H9 (cell line): Measurements from ENCODE around the gene ELFN2. TPM values are rescaled to one million over a fixed set of nuclear protein-coding genes. Genes with fewer than 3 reads are reported as not detected.

Experiments used
- DNase-seq: peaks from one replicate; pipeline ENCODE4 v3.0.0-alpha.2; 2017
- H2AFZ ChIP-seq: one replicate; pipeline ENCODE4 v1.6.1; 2013; ENCODE audit warnings: mild to moderate bottlenecking, low read length, control low read depth, moderate library complexity
- H2AK5ac ChIP-seq: 2 replicates; pipeline ENCODE4 v1.6.1; 2013; ENCODE audit warnings: low read length, control low read depth, mixed read lengths; ENCODE audit not compliant: insufficient read length
- H2BK120ac ChIP-seq: one replicate; pipeline ENCODE4 v1.6.1; 2013; ENCODE audit warnings: low read depth, mild to moderate bottlenecking, low read length, control low read depth, inconsistent platforms; ENCODE audit not compliant: poor library complexity, severe bottlenecking
- H2BK12ac ChIP-seq: 2 replicates; pipeline ENCODE4 v1.6.1; 2013; ENCODE audit warnings: low read length, control low read depth, mixed read lengths, low read depth; ENCODE audit not compliant: insufficient read length
- H2BK15ac ChIP-seq: 2 replicates; pipeline ENCODE4 v1.6.1; 2013; ENCODE audit warnings: low read depth, low read length, control low read depth
- H2BK20ac ChIP-seq: one replicate; pipeline ENCODE4 v1.6.1; 2013; ENCODE audit warnings: low read depth, mild to moderate bottlenecking, low read length, control low read depth, inconsistent platforms; ENCODE audit not compliant: poor library complexity, severe bottlenecking
- H2BK5ac ChIP-seq: 2 replicates; pipeline ENCODE4 v1.6.1; 2013; ENCODE audit warnings: low read length, control low read depth, mixed read lengths; ENCODE audit not compliant: insufficient read length
- H3K14ac ChIP-seq: 2 replicates; pipeline ENCODE4 v1.6.1; 2013; ENCODE audit warnings: low read length, control low read depth; ENCODE audit not compliant: insufficient read depth
- H3K18ac ChIP-seq: 2 replicates; pipeline ENCODE4 v1.6.1; 2013; ENCODE audit warnings: low read depth, mild to moderate bottlenecking, mixed read lengths, low read length, control low read depth; ENCODE audit not compliant: insufficient read length
- H3K23ac ChIP-seq: 2 replicates; pipeline ENCODE4 v1.6.1; 2013; ENCODE audit warnings: low read length, control low read depth, mixed read lengths, low read depth; ENCODE audit not compliant: insufficient read length
- H3K23me2 ChIP-seq: 2 replicates; pipeline ENCODE4 v1.6.1; 2013; ENCODE audit warnings: low read depth, mild to moderate bottlenecking, mixed read lengths, low read length, control low read depth; ENCODE audit not compliant: insufficient read length, poor library complexity, severe bottlenecking
- H3K27ac ChIP-seq: 2 replicates; pipeline ENCODE4 v1.5.1; 2013; ENCODE audit warnings: low read length, control low read depth, mixed read lengths, low read depth; ENCODE audit not compliant: insufficient read length
- H3K27me3 ChIP-seq: 2 replicates; pipeline ENCODE4 v1.6.1; 2013; ENCODE audit warnings: low read length, control low read depth, inconsistent platforms; ENCODE audit not compliant: insufficient read depth
- H3K4ac ChIP-seq: 2 replicates; pipeline ENCODE4 v1.6.1; 2013; ENCODE audit warnings: low read depth, mild to moderate bottlenecking, control low read depth, inconsistent platforms, low read length, moderate library complexity
- H3K4me1 ChIP-seq: 2 replicates; pipeline ENCODE4 v1.6.1; 2013; ENCODE audit warnings: low read length, control low read depth, inconsistent platforms; ENCODE audit not compliant: insufficient read depth
- H3K4me2 ChIP-seq: 2 replicates; pipeline ENCODE4 v1.6.1; 2013; ENCODE audit warnings: low read length, control low read depth, mixed read lengths; ENCODE audit not compliant: insufficient read length, insufficient read depth
- H3K56ac ChIP-seq: 2 replicates; pipeline ENCODE4 v1.6.1; 2013; ENCODE audit warnings: low read depth, mild to moderate bottlenecking, mixed read lengths, low read length, control low read depth; ENCODE audit not compliant: insufficient read length
- H3K79me1 ChIP-seq: 2 replicates; pipeline ENCODE4 v1.6.1; 2013; ENCODE audit warnings: low read depth, mild to moderate bottlenecking, moderate library complexity, low read length, control low read depth, inconsistent platforms; ENCODE audit not compliant: insufficient read depth, poor library complexity, severe bottlenecking
- H3K79me2 ChIP-seq: 2 replicates; pipeline ENCODE4 v1.6.1; 2013; ENCODE audit warnings: low read length, control low read depth, inconsistent platforms; ENCODE audit not compliant: insufficient read depth
- H3K9ac ChIP-seq: 2 replicates; pipeline ENCODE4 v1.6.1; 2013; ENCODE audit warnings: low read length, control low read depth, mixed read lengths; ENCODE audit not compliant: insufficient read length; ENCODE audit errors: extremely low read depth
- H3K9me3 ChIP-seq: one replicate; pipeline ENCODE4 v1.6.1; 2013; ENCODE audit warnings: low read depth, low read length, inconsistent platforms; ENCODE audit not compliant: control insufficient read depth
- H3T11ph ChIP-seq: one replicate; pipeline ENCODE4 v1.6.1; 2013; ENCODE audit warnings: mild to moderate bottlenecking, low read length, control low read depth, inconsistent platforms
- H4K20me1 ChIP-seq: one replicate; pipeline ENCODE4 v1.6.1; 2013; ENCODE audit not compliant: control insufficient read depth, insufficient read length, insufficient read depth
- H4K5ac ChIP-seq: 2 replicates; pipeline ENCODE4 v1.6.1; 2013; ENCODE audit warnings: low read depth, mild to moderate bottlenecking, mixed read lengths, low read length, control low read depth; ENCODE audit not compliant: insufficient read length
- H4K8ac ChIP-seq: replicated peaks from 2 replicates; pipeline ENCODE4 v1.6.1; 2013; ENCODE audit warnings: low read length, control low read depth, mixed read lengths, low read depth; ENCODE audit not compliant: insufficient read length
- H4K91ac ChIP-seq: 2 replicates; pipeline ENCODE4 v1.6.1; 2013; ENCODE audit warnings: low read depth, mild to moderate bottlenecking, moderate library complexity, mixed read lengths, low read length, control low read depth; ENCODE audit not compliant: insufficient read length
- H3K27ac Mint-ChIP-seq, 3 experiments: 2 replicates in 2 of 3; 3 replicates in 1 of 3; pipeline ENCODE4 v1.8.0; 2020 to 2021; ENCODE audit warnings: mixed read lengths in 3 of 3, mild to moderate bottlenecking in 1 of 3, moderate library complexity in 1 of 3
- H3K27me3 Mint-ChIP-seq: 2 replicates; pipeline ENCODE4 v1.8.0; 2021; ENCODE audit warnings: low read depth, mild to moderate bottlenecking, moderate library complexity, mixed read lengths
- H3K36me3 Mint-ChIP-seq, 3 experiments: 2 replicates in 2 of 3; 3 replicates in 1 of 3; pipeline ENCODE4 v1.8.0; 2020 to 2021; ENCODE audit warnings: low read depth in 3 of 3, mixed read lengths in 3 of 3; ENCODE audit not compliant: insufficient read depth in 1 of 3
- H3K4me1 Mint-ChIP-seq, 2 experiments: 2 replicates each; pipeline ENCODE4 v1.8.0; 2020; ENCODE audit warnings: mixed read lengths in 2 of 2
- H3K4me3 Mint-ChIP-seq, 2 experiments: 2 replicates in 1 of 2; 3 replicates in 1 of 2; pipeline ENCODE4 v1.8.0; 2020 to 2021; ENCODE audit warnings: mild to moderate bottlenecking in 2 of 2, mixed read lengths in 2 of 2, moderate library complexity in 1 of 2
- H3K9me3 Mint-ChIP-seq, 2 experiments: 2 replicates in 1 of 2; 3 replicates in 1 of 2; pipeline ENCODE4 v1.8.0; 2020; ENCODE audit warnings: mild to moderate bottlenecking in 2 of 2, mixed read lengths in 2 of 2, moderate library complexity in 1 of 2
- WGBS: extraction: QIAGEN DNeasy Blood & Tissue Kit; methylation state at CpG from one replicate; pipeline ENCODE4 v1.1.7; 2013; ENCODE audit warnings: missing lambda C conversion rate, low lambda C conversion rate, mixed read lengths; ENCODE audit not compliant: insufficient read length; ENCODE audit errors: extremely low coverage; 5-methylcytosine and 5-hydroxymethylcytosine counted together
- total RNA-seq: library from RNA; stranded (reverse); gene quantifications from 2 replicates; pipeline ENCODE4 v1.2.1, GENCODE V29; 2021
- TF ChIP-seq, protein P1 (sequence below): fragments of 200-600 bp; sonication (generic); conservative IDR thresholded peaks from 3 replicates; pipeline ENCODE4 v1.8.0; 2021; ENCODE audit warnings: antibody characterized with exemption, mild to moderate bottlenecking

Gene ELFN2
- total RNA-seq, 1 experiment from 2014 or later = 0.70 TPM

DNA sequence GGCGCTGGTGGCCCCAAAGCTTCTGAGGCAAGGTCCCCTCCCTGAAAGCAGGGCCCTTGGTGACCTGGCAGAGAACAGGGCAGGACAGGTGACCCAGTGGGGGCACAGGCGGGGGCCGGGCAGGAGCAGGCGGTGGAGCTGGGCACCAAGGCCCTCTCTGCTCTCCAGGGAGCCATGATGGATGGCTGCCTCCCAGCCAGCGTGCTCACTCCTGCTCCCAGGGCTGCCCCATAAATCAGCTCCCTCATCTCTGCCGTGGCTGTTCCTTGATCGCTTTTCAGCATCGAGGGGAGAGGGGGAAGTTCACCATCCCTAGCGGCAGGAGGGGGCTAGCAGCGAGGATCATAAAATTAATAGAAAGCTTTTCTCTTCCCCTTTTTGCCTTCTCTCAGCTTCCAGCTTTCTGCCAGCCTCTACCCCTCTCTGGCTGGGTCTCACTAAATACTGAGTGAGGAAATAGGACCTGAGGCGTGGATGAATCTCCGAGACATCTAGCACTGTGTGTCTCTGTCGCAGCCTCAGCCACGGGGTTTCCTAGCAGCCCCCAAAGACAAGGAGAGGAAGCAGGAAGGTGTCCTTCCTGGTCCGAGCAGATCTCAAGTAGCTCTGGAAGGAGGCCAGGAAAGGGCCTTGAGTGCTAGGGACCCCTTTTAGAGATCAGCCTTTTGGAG lies 22.2 kb upstream of the ELFN2 start:
- Histone ChIP-seq H2AFZ (no peak overlapping the region), H3K14ac (no peak overlapping the region; the same call in 1 of the 2 replicates), H3K79me1 (no peaks in the 10 kb centered on the region), H4K91ac (no peak overlapping the region), H3K9ac (no peak overlapping the region), H3K4me1 (no peaks in the 10 kb centered on the region), H3K27ac (no peak overlapping the region), H2AK5ac (no peak overlapping the region), H2BK12ac (no peak overlapping the region), H2BK15ac (no peak overlapping the region), H4K20me1 (no peaks in the 10 kb centered on the region), H3K4me2 (no peak overlapping the region), H2BK5ac (no peak overlapping the region), H3K56ac (no peak overlapping the region), H2BK20ac (no peak overlapping the region), H3K9me3 (no peaks in the 10 kb centered on the region), H2BK120ac (no peak overlapping the region), H3K18ac (no peak overlapping the region), H4K8ac (no peak overlapping the region), H3K23me2 (no peaks in the 10 kb centered on the region), H3K4ac (no peak overlapping the region), H4K5ac (no peak overlapping the region), H3K23ac (no peak overlapping the region), H3K27me3 (no peaks in the 10 kb centered on the region), H3T11ph (no peak overlapping the region), H3K79me2 (no peaks in the 10 kb centered on the region)
- Mint-ChIP-seq H3K36me3 (peaks cover 0 to 14% (median 0%) of the 10 kb centered on the region in 3 experiments; a peak in 4 of 7 replicates), H3K27me3 (peaks cover 16% of the 10 kb centered on the region), H3K27ac (no peak overlapping the region), H3K4me3 (no peak overlapping the region), H3K9me3 (peaks cover 2 to 16% of the 10 kb centered on the region in 2 experiments; a peak in 3 of 5 replicates), H3K4me1 (peaks cover 2 to 15% of the 10 kb centered on the region in 2 experiments; a peak in 3 of 4 replicates)
- no peak for DNase-seq
- no CpG with 5 or more reads among the region's 15 CpGs for WGBS
- TF ChIP-seq, protein P1, sequence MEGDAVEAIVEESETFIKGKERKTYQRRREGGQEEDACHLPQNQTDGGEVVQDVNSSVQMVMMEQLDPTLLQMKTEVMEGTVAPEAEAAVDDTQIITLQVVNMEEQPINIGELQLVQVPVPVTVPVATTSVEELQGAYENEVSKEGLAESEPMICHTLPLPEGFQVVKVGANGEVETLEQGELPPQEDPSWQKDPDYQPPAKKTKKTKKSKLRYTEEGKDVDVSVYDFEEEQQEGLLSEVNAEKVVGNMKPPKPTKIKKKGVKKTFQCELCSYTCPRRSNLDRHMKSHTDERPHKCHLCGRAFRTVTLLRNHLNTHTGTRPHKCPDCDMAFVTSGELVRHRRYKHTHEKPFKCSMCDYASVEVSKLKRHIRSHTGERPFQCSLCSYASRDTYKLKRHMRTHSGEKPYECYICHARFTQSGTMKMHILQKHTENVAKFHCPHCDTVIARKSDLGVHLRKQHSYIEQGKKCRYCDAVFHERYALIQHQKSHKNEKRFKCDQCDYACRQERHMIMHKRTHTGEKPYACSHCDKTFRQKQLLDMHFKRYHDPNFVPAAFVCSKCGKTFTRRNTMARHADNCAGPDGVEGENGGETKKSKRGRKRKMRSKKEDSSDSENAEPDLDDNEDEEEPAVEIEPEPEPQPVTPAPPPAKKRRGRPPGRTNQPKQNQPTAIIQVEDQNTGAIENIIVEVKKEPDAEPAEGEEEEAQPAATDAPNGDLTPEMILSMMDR = no peak
